GM12865 (cell line): Measurements from ENCODE around the gene TENT5A.

Experiments
- DNase-seq: peaks from one replicate; pipeline ENCODE4 v3.0.0; 2010; ENCODE audit warnings: low read depth
- H3K4me3 ChIP-seq: 2 replicates; pipeline ENCODE4 v1.5.1; 2011; ENCODE audit warnings: mild to moderate bottlenecking, low read depth, low read length, control low read depth
- TF ChIP-seq, protein P1 (sequence below): IDR thresholded peaks from 2 replicates; pipeline ENCODE4 v1.5.1; 2011; ENCODE audit warnings: low read length, control low read depth, low read depth, inconsistent platforms; ENCODE audit not compliant: insufficient read depth; ENCODE audit errors: missing control alignments

TENT5A gene

DNA sequence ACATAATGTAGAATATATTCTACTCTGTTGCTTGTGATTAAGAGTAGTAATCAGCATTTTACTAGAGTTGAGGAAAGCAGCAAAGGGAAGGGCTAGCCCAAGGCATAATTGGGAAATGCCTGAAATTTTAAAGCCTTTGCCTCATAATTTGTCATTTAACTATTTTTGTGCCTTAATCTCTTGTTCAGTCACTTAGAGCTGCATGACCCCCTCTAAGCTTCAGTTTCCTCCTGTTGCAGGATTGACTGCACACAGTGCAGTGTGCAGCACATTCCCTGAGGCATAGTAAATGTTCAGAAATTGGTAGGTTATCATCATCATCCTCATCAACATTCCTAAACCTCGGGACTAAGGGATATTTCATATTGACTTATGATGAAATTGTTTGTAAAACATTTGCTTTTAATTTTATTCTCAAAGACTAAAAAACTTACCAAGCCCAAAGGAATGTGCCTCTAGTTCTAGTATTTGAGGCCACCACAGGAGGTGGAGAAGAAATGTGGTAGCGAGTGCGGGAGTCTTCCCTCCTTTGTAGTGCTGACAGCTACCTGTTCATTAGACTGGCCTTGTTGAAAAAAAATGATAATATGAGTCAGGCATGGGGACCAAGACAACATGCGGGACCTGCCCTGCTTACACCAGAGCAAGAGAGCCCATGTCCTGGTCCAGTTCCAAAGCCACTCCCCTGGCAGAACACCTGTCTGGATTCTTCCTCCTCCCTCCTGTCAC lies 14.8 kb upstream of the TENT5A start:
- TF ChIP-seq, protein P1, sequence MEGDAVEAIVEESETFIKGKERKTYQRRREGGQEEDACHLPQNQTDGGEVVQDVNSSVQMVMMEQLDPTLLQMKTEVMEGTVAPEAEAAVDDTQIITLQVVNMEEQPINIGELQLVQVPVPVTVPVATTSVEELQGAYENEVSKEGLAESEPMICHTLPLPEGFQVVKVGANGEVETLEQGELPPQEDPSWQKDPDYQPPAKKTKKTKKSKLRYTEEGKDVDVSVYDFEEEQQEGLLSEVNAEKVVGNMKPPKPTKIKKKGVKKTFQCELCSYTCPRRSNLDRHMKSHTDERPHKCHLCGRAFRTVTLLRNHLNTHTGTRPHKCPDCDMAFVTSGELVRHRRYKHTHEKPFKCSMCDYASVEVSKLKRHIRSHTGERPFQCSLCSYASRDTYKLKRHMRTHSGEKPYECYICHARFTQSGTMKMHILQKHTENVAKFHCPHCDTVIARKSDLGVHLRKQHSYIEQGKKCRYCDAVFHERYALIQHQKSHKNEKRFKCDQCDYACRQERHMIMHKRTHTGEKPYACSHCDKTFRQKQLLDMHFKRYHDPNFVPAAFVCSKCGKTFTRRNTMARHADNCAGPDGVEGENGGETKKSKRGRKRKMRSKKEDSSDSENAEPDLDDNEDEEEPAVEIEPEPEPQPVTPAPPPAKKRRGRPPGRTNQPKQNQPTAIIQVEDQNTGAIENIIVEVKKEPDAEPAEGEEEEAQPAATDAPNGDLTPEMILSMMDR: no peak
- DNase-seq: no peak
- no peak overlapping the region for H3K4me3 ChIP-seq

DNA sequence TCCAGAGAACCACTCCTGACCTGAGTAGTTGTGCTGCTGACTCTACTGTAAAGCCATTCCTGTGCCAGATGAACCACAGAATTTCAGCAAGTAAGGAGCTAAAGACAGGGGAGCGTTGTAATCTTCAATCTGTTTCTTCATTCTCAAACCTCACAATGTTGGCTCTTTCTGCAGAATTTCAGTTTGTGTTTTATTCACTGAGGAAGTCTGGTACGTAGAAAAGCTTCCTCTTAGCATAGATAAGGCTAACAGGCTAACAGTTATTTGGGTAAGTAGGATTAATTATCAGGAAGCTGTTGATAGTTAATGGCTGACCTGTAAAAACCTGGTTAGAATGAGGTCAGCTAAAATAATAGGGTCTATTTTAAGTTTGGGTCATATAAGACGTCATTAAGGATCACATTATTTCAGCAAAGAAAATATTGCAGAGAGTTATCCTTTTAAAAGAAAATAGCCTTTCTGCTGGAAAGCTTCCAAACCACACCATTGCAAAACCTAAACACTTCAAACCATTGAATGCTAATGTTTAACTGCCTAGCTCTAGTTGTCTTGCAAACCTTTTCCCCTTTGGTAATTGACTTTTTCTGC lies 14.1 kb upstream of the TENT5A start:
- H3K4me3 ChIP-seq: no peak overlapping the region
- TF ChIP-seq, protein P1: no peak
- DNase-seq: no peak

DNA sequence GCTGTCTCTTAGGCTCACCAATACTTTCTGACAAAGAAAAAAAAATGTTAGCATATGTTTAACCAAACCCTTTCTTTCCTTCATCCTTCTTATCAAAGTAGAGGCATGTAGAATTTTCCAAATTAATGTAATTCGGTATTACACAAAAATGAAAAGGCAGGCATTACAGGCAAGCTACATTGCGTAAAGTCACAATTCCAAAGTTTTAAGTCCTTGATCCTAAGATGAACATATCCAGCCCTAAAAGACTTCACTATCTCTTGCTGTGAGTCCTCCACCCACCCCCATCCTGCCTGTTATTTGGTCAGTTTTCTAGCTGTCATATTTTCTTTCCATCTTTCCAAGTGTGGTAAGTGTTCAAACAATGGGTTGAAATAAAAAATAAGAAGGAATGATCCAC lies 12.1 kb upstream of the TENT5A start:
- DNase-seq: no peak

DNA sequence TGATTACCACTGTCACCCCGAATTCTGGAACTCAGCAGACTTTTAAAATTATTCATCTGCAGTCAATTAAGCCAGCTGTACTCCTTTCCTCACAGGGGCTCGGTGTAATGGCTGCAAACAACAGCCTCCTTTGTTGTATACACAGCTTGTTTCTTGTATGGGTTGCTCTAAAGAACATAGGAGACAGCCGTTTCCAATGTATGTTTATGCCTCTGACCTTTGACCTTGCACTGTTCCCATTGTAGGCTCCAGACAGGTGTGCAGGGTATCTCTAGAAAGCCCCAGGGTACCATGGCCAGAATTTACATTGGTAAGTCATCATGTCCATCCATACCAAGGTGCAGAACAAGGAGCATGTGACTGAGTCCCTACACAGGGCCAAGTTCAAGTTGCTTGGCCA lies 11.5 kb upstream of the TENT5A start:
- DNase-seq: no peak
- TF ChIP-seq, protein P1: no peak
- no peak overlapping the region for H3K4me3 ChIP-seq

More for the DNA sequence above, 12.1 kb upstream of the TENT5A start:
- no peak overlapping the region for H3K4me3 ChIP-seq
- TF ChIP-seq, protein P1: no peak

DNA sequence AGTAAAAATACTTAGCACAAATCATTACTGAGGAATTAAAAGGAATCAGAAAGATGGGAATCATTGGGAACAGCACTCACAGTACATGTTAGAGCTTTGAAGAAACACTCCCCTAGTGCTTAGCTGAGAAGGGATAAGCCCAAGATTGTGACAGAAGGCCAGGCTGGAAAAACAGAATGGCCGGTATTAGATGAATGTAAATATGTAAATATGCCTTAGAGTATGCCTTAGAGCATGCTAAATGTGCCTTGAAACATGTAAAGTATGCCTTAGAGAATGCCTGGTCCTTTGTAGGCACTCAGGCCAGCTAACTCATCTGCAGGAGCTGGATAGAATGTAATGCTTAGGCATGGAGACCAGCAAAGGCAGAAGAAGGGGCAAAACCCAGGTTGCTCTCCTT lies 10.6 kb upstream of the TENT5A start:
- DNase-seq: no peak
- TF ChIP-seq, protein P1: no peak
- H3K4me3 ChIP-seq: no peak overlapping the region

DNA sequence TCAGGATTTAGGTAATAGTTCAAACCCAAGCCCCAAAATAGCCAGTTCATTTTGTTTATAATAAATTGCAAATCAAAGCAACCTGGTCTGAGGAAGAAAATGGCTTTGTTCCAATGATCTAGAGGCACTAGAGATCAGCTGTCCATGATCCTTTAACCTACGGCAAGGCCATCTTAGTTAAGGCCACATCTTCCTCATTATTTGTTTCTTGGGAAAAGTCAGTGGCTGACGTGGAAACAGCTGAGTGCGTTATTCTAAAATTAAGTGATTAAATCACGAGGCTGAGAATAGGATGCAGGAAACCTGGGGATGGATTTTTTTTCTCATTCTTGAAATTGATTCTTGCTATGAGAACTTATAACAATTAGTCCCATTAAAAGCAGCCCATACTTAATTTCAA lies 10.1 kb upstream of the TENT5A start:
- H3K4me3 ChIP-seq: no peak overlapping the region
- DNase-seq: no peak
- TF ChIP-seq, protein P1: no peak
